Stimulated activated CD8-positive, alpha-beta memory T cell treated with anti-CD3 and anti-CD28 coated beads, Interleukin-12 subunit alpha, Interleukin-12 subunit beta, amount 100 ng/mL, for 1 hour (primary cell): ENCODE measurements around the gene ELAPOR1.
"Not testable (repeated sequence)": the region's sequence is repeated elsewhere in the genome, so short reads cannot be mapped to it uniquely, and the experiment has no call there.

ENCODE experiments used
- DNase-seq: peaks from one replicate; pipeline ENCODE4 v3.0.0-alpha.2; 2020; ENCODE audit warnings: low read depth

ELAPOR1 gene

DNA sequence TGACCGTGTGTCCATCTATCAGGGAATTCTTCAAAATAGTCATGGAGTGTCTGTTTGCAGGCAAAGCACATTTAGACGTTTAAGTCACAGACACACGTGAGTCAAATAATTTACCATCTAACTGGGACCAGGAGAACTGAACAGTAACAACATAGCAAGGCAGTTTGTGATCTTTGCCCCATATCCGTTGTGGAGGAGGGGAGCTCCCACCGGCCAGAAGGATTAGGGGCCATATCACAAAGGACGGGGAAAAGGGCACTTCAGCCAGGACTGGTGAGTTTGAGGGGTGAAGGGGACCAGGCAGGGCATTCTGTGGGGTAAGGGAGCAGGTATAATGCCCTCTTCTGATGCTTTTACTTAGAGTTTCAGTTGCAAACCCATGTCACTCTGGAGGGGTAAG is 22.9 kb downstream of the ELAPOR1 start:
- DNase-seq = no peak

DNA sequence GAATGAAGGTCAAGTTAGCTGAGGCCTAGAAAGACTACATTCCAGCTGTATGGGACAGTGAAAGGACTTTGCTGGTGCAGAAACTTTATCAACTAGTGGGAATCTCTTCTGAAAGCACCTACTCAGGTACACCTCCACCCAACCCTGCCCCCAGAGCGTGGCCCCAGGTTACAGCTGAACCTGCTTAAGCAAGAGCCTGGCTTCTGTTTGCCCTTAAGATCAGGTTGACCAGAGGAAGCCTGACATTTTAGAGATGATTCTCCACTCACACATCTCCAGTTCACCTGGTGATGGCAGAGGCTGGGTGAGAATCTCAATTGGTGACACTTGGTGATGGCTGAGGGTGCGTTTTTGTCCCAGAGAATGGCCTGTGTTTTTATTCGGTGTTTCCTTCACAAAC is 24.0 kb downstream of the ELAPOR1 start:
- no peak for DNase-seq

DNA sequence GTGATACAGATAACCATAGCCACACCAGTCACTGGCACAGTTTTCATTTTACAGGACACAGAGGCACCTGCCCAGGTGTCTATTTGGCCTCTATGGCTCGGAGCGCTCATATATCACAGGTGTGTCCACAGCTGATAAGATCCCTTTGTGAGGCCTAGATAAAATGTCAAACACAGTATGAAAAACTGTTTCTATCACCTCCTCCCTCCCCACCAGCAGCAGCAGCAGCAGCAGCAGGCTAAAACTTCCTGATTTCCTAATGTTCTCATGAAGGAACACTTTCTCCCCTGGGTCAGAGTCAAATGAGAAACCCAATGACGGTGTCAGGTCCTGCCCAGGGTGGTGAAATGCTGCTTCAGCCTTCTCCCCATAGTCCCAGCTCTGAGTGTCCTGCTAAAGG is 24.4 kb downstream of the ELAPOR1 start:
- DNase-seq = no peak

DNA sequence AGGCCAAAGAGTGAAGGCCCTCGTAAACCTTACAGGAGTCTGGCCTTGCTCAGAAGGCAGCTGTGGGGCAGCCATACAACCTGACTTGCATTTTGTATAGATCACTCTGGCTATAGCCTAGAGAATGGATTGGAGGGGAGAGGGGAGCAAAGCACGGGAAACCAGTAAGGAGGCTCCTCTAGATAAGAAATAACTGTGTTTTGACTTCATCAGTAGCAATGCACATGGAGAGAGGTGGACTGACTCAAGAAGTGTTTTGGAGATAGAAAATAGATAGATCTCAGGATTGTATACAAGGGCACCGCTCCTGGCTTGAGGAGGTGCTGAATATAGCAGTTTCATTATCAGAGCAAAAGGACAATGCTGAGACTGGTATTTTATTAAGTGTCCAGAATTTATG is 26.5 kb downstream of the ELAPOR1 start:
- DNase-seq = no peak

GRCh38 chr1:109142260-109142659 is 28.3 kb downstream of the ELAPOR1 start:
- DNase-seq = no peak

DNA sequence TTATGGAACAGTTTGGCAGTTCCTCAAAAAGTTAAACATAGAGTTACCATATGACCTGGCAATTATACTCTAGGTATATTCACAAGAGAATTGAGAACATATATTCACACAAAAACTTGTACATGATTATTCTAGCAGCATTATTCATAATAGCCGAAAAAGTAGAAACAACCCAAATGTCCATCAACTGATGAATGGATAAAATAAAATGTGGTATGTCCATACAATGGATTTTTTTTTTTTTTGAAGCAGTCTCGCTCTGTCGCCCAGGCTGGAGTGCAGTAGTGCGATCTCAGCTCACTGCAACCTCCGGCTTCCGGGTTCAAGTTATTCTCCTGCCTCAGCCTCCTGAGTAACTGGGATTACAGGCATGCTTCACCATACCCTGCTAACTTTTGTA is 28.8 kb downstream of the ELAPOR1 start:
- DNase-seq = not testable (repeated sequence)

DNA sequence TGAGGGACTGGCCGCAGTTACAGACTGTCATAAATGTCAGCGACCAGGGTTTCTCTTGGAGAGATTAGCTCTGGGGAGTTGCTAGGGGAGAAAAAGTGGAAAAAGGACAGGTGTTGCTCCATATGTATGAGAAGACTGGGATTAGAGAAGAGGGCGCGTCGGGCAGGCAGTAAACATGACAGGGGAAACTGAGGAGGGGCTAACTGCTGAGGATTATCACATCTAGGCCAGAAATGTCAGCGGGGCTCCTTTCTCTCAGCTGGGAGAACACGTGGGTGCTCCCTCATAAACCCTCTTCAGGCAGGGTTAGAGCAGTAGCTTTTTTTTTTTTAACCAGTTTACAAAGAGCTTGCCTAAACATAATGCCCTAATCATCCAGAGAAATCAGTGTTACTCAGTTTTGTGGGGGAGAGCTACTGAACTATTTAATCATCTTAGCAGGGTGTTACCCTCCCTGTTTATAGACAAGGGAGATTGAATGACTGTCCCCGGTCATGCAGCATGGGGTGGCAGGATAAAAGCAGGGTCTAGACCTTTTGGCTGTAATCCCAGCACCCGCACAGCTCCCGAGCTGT is 35.2 kb downstream of the ELAPOR1 start:
- DNase-seq = no peak

DNA sequence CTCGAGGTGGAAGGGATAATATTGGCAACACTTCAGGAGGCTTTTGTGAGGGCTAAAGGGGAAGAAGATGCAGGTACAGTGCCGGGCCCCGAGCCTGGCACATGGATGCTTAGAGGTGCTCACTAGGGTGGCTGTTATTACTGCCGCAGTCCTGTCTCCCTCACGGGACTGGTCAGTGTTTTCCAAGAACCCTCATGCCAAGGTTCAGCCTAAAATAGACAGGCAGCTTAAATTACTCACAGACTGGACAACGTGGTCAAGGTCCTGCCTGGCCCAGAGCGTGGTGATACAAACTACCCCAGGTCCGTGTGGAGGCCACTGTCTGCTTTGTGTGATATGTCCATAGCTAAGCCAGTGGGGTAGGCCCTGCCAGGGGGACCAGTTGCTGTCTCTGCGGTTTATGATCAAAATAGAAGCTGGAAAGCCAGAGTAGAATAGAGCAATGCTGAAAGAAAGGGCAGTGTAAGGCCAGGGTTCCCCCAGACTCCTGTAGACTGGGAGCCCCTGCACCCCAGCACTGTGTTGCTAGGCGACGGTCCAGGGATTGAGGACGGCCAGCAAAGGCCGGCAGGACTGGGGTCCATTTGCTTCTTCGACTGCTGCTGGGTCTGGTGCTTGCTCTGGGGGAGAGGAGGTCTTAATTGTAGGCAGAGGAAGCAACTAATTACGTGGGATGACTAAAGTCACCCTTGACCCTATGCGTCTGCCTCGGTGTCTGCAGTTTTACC is 36.1 kb downstream of the ELAPOR1 start:
- no peak for DNase-seq

DNA sequence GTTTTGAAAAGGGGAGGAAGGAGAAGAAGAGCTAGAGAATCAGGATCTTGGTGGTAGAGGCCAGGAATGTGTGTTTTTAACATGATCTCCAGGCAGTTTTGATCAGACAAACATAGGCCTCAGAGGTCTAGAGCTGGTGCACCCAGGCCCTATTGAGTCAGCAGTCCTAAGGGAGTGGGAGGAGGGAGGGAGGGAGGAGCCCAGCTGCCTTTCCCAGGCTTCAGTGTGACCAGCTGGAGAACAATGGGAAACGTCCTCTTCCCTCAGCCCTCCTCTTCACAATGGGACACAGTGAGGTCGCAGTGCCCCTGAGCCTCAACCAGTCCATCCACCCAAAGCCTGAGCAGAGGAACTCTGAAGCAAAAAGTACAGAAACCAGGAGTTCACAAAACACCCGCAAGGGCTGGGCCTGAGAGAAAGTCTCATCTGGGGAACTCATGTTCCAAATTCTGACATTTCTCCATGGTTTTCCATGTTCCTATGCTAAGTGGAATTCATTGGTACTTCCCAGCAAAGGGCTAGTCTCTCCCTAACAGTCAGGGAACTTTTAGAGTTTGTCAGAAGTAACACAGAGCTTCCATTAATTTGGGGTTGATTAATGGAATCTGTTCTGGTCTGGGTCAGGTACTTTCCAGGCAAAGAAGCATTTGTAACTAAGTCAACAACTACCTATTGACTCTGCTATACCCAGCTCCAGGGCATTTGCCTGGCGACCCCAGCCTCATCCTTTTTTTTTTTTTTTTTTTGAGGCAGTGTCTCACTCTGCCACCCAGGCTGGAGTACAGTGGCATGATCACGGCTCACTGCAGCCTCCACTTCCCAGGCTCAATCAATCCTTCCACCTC is 37.5 kb downstream of the ELAPOR1 start:
- no peak for DNase-seq

GRCh38 chr1:109152196-109152595 is 38.3 kb downstream of the ELAPOR1 start:
- DNase-seq = no peak

- DNase-seq = no peak
Observed at GRCh38 chr1:109156916-109157385, 43.0 kb downstream of the ELAPOR1 start.

DNA sequence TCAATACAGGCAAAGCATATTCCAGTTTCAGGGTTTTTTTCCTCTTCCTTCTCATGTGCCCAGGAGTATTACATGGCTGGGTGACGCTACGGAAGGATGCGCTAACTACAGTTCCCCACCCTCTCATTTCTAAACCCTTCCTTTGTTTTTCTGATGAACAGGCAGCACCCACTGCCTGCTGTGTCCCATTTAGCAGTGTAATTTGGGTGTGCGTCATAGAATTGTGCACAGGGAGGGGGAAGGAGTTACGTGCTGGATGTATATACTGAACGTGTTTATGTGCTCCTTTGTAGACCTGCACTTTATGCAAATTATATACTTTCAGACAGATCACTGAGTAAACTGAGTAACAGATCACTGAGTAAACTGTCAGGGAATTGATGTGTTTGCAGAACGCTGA is 44.5 kb downstream of the ELAPOR1 start:
- DNase-seq = no peak

GRCh38 chr1:109159326-109159725 is 45.4 kb downstream of the ELAPOR1 start:
- no peak for DNase-seq

DNA sequence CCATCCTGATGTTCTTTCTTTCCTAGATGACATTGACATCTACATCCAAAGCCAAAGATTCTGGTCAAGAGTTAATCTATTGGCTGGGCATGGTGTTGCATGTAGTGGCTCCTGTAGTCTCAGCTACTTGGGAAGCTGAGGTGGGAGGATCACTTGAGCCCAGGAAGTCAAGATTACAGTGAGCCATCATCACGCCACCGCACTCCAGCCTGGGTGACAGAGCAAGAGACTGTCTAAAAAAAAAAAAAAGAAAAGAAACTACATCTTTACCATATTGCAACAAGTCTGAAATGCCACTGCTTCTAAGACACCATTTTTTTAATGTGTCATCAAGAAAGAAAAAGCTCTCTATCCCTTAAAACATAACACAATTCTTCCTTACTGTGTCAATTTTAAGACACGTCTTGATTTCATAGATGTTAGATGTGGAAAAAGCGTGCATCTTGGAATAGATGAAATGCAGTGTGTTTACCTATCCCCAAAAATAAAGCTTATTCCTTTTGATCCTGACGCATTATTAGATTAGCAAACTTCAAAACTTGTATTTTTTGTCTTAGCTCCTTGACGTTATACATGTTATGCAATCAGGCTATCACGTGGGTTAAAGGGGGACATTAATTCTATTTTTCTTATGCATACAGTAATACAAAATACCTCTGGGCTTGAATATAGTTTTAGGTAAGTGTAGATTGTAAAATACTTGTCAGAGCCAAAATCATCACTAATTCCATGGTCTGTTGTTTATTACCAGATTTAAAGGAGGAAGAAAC is 46.3 kb downstream of the ELAPOR1 start:
- DNase-seq = no peak

DNA sequence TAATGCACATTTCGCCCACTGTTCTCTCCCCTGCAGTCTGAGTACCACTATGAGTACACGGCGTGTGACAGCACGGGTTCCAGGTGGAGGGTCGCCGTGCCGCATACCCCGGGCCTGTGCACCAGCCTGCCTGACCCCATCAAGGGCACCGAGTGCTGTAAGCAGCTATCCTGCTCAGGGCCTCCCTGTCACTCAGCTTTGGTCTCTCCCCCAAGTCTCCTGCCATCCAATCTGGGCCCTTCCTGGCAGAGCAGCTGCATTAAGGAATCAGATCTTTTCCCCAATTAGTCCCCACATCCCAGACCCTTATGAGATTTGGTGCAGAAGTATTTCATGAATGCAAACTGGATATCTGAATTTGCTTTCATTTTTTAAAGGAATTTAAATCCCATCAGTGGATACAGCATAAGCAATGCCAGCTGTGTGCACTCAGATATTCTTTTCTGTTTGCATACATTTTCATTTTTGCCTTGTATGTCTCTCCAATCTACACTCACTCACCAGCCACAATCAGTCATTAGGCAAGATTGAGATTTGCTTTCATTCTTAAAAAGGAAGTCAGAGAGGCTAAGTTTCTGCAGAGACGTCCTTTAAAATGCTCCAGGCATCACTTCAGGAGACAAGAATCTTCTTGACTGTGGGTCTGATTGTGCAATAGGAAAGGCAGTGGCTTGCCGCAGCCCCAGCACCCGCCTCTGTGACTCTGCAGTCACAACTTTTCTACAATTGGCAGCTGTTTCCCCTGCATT is 48.1 kb downstream of the ELAPOR1 start:
- no peak for DNase-seq

GRCh38 chr1:109162626-109163025 is 48.7 kb downstream of the ELAPOR1 start:
- no peak for DNase-seq

- DNase-seq = no peak
Observed at GRCh38 chr1:109163551-109163950, 49.6 kb downstream of the ELAPOR1 start.
